ENCODE results near the gene PCDH9.

Gene PCDH9

DNA sequence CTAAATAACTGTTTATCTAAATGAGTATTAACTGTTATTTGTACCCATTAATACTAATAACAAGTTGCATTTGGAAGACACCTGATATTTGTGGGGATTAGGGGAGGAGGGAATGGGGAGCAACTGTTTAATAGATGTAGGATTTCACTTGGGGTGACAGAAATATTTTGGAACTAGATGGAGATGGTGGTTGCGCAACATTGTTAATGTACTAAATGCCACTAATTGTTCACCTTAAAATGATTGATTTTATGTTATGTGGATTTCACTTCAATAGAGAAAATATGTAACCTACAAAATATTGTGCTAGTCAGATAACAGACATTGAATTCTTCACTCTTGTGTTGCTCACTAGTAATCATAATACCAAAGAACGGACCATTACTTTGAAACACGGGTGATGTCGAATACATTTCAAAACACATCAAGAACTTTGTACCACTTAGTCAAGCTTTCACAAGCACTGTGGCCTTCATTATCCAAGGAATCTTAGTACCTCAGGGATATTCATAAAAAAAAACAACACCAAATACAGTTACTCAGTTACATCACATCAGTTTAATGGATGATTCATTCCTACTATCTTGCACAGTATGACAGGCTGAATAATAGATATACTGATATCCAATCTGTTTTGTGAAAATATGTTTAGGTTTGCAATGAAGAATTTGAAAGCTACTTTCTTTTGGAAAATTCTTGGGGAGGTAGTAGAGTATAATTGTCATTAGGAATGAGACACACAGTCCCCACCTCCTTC is 721.8 kb downstream of the PCDH9 start:
- H3K4me3 ChIP-seq (ENCODE audit: low read depth, low read length): no peak overlapping the region
- no peak for DNase-seq (ENCODE audit: low read depth)
- TF ChIP-seq, protein P1, sequence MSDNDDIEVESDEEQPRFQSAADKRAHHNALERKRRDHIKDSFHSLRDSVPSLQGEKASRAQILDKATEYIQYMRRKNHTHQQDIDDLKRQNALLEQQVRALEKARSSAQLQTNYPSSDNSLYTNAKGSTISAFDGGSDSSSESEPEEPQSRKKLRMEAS (IDR thresholded peaks at IDR 0.05; ENCODE audit: low read depth, low read length): no peak
- no peak for TF ChIP-seq MYC (IDR thresholded peaks at IDR 0.05; ENCODE audit: low read depth, low read length)
- TF ChIP-seq, protein P2, sequence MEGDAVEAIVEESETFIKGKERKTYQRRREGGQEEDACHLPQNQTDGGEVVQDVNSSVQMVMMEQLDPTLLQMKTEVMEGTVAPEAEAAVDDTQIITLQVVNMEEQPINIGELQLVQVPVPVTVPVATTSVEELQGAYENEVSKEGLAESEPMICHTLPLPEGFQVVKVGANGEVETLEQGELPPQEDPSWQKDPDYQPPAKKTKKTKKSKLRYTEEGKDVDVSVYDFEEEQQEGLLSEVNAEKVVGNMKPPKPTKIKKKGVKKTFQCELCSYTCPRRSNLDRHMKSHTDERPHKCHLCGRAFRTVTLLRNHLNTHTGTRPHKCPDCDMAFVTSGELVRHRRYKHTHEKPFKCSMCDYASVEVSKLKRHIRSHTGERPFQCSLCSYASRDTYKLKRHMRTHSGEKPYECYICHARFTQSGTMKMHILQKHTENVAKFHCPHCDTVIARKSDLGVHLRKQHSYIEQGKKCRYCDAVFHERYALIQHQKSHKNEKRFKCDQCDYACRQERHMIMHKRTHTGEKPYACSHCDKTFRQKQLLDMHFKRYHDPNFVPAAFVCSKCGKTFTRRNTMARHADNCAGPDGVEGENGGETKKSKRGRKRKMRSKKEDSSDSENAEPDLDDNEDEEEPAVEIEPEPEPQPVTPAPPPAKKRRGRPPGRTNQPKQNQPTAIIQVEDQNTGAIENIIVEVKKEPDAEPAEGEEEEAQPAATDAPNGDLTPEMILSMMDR (IDR thresholded peaks at IDR 0.05; ENCODE audit: low read depth, low read length): no peak
- TF ChIP-seq POLR2A (IDR thresholded peaks at IDR 0.05; ENCODE audit: extremely low read depth, insufficient read length): no peak

DNA sequence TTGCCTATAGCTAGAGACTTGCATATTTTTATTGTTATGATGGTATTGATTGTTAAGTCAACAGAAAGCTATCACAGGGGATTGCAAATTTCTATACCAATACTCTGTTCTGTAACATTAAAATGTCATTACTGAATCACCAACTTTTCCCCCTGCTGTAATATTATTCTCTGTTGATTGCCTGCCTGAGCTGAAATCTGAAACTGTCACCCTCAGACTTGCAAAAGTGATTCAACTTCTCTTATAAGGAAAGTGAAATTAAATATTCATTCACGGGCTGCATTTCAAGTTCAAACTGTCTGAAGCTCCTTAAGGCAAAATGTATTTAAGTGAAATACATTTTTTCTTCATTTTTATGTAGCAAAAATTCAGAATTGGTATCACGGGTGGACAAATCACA is 723.2 kb downstream of the PCDH9 start:
- no peak for TF ChIP-seq MYC (IDR thresholded peaks at IDR 0.05; ENCODE audit: low read depth, low read length)
- TF ChIP-seq POLR2A (IDR thresholded peaks at IDR 0.05; ENCODE audit: extremely low read depth, insufficient read length): no peak
- no peak overlapping the region for H3K4me3 ChIP-seq (ENCODE audit: low read depth, low read length)

DNA sequence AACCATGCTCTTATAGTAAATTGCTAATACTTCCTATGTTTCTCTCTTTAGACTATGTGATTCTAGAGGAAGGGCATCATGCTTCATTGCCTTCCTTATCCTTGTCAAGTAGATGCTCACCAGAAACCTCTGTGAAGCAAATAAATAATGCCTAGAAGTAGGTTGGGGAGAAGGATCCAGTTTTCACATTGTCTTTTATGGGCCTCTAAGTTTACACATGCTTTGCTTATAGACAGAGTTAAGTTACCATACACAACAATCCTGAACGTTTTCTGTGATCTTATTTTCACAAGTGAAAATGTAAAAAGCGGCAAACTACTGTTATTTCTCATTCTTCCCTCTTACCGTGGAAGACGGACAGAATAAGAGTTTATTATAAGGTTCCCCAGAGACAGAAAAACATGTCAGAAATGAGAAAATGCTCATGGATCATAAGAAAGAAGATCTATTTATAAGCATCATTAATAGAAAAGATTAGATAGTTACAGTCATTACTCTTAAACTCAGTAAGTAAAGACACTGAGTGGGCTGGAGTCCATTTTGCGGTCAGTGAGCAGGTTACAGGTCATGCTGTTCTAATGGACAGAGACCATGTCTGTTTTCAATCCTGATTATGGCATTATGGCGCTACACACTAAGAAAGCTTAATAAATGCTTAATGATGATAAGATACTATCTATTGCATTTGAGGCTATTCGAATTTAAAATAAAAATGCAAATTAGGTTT is 723.9 kb downstream of the PCDH9 start:
- TF ChIP-seq, protein P2 (IDR thresholded peaks at IDR 0.05; ENCODE audit: low read depth, low read length): no peak
- TF ChIP-seq POLR2A (IDR thresholded peaks at IDR 0.05; ENCODE audit: extremely low read depth, insufficient read length): no peak
- TF ChIP-seq, protein P1 (IDR thresholded peaks at IDR 0.05; ENCODE audit: low read depth, low read length): no peak
- TF ChIP-seq MYC (IDR thresholded peaks at IDR 0.05; ENCODE audit: low read depth, low read length): no peak
- no peak for DNase-seq (ENCODE audit: low read depth)
- H3K4me3 ChIP-seq (ENCODE audit: low read depth, low read length): no peak overlapping the region

More for the DNA sequence above, 723.2 kb downstream of the PCDH9 start:
- no peak for DNase-seq (ENCODE audit: low read depth)

DNA sequence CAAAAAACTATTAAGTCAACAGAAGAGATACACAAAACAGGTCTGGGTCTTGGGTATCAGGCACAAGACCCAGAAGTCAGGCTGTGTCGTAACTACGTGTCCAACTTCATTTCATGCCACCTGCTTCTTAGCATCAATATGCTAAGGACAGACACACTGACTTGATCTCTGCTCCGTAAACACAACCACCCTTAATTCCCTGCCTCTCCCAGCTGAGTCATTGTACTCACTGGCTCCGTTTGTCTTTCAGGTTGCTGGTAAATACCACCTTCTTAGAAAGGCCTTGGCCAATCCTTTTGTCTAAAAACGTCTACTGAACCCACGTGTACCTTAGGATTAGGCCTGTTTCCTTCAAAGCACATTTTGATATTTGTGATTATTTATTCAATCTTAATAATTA is 726.2 kb downstream of the PCDH9 start:
- H3K4me3 ChIP-seq (ENCODE audit: low read depth, low read length): no peak overlapping the region
- TF ChIP-seq POLR2A (IDR thresholded peaks at IDR 0.05; ENCODE audit: extremely low read depth, insufficient read length): no peak
- TF ChIP-seq, protein P1 (IDR thresholded peaks at IDR 0.05; ENCODE audit: low read depth, low read length): no peak
- no peak for TF ChIP-seq MYC (IDR thresholded peaks at IDR 0.05; ENCODE audit: low read depth, low read length)
- TF ChIP-seq, protein P2 (IDR thresholded peaks at IDR 0.05; ENCODE audit: low read depth, low read length): no peak
- DNase-seq (ENCODE audit: low read depth): no peak

DNA sequence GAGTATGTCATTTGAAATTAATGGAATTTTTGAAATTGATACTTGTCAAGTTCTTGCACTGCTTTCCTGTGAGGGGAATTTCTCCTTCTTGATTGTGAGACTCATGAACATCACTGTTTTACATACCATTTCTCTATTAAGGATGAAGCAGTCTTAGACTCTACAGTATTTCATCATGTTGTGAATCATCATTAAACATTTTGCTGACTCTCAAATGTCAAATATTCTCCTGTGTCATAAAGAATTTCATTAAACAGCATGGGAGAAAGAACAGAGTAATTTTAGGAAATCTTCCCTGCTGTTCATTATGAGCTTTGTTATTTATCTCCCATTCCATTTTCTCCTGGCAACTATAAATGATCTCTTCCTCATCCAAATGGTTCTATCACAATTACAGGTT is 729.0 kb downstream of the PCDH9 start:
- H3K4me3 ChIP-seq (ENCODE audit: low read depth, low read length): no peak overlapping the region
- DNase-seq (ENCODE audit: low read depth): no peak
- no peak for TF ChIP-seq MYC (IDR thresholded peaks at IDR 0.05; ENCODE audit: low read depth, low read length)
- TF ChIP-seq, protein P2 (IDR thresholded peaks at IDR 0.05; ENCODE audit: low read depth, low read length): no peak
- no peak for TF ChIP-seq POLR2A (IDR thresholded peaks at IDR 0.05; ENCODE audit: extremely low read depth, insufficient read length)
- TF ChIP-seq, protein P1 (IDR thresholded peaks at IDR 0.05; ENCODE audit: low read depth, low read length): no peak

DNA sequence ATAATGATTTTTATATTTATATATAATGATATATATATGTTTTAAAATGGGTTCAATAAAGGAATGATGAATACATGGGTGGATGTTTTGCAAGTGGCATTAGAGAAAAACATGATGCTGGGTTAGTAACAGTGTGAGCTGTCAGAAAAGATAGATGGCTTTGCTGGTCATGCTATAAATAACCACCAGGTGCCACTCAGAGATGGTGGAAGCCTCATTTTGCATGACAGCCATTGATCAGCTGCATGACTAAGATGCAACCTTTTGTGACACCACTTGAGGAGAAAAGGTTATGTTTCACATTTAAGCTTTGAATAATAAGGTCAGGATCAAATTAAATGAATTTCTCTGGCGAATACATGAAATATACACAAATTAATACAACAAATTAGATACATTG is 737.7 kb downstream of the PCDH9 start:
- TF ChIP-seq MYC (IDR thresholded peaks at IDR 0.05; ENCODE audit: low read depth, low read length) (no peak), POLR2A (IDR thresholded peaks at IDR 0.05; ENCODE audit: extremely low read depth, insufficient read length) (no peak)
- DNase-seq (ENCODE audit: low read depth): no peak
- H3K4me3 ChIP-seq (ENCODE audit: low read depth, low read length): no peak overlapping the region
